Retinal pigment epithelial cell (primary cell): Measurements from ENCODE around the gene RBM4.

Source experiments
- DNase-seq: peaks from one replicate; pipeline ENCODE4 v3.0.0-alpha.2; 2010; ENCODE audit warnings: low read depth
- H3K4me3 ChIP-seq: 2 replicates; pipeline ENCODE4 v1.5.1; 2011; ENCODE audit warnings: mild to moderate bottlenecking, low read length, control low read depth, moderate library complexity
- TF ChIP-seq, protein P1 (sequence below): conservative IDR thresholded peaks from 2 replicates; pipeline ENCODE4 v1.5.1; 2011; ENCODE audit warnings: low read depth, low read length, control low read depth, inconsistent platforms

Gene RBM4

DNA sequence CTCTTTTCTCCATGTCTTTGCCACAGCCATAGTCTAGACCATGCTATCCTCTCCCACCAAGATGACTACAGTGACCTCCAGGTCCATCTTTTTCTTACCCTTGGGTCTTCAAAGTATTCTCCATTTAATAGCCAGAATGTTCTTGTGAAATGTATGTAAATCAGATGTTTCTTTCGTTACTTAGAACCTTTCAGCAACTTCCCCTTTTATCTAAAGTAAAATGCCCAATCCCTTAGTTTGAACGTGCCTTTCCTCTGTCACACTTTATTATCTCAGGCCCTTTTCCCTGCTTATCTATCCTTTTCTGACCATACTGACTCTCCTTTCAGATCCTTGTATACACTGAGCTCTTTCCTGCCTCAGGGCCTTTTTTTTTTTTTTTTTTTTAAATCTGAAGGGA is 21.3 kb downstream of the RBM4 start:
- no peak overlapping the region for H3K4me3 ChIP-seq
- DNase-seq, result no peak

DNA sequence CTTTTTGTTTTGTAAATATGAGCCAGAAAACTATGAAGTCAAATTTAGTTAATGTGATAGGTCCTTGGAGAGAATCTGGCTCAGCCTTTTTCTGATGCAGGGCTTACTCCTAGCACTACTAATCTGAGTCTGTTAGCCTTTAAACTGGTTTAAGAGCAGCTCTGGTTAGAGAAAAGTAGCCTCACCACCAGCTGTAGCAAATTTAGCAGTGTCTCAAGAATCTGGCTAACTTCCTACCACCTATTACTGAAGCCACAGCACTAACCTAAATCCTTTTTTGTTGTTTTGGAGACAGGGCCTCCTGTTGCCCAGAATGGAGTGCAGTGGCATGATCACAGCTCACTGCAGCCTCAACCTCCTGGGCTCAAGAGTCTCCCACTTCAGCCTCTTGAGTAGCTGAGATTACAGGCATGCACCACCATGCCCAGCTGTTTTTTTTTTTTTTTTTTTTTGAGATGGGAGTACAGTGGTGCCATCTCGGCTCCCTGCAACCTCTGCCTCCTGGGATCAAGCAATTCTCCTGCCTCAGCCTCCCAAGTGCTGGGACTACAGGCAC is 25.3 kb downstream of the RBM4 start:
- TF ChIP-seq, protein P1, sequence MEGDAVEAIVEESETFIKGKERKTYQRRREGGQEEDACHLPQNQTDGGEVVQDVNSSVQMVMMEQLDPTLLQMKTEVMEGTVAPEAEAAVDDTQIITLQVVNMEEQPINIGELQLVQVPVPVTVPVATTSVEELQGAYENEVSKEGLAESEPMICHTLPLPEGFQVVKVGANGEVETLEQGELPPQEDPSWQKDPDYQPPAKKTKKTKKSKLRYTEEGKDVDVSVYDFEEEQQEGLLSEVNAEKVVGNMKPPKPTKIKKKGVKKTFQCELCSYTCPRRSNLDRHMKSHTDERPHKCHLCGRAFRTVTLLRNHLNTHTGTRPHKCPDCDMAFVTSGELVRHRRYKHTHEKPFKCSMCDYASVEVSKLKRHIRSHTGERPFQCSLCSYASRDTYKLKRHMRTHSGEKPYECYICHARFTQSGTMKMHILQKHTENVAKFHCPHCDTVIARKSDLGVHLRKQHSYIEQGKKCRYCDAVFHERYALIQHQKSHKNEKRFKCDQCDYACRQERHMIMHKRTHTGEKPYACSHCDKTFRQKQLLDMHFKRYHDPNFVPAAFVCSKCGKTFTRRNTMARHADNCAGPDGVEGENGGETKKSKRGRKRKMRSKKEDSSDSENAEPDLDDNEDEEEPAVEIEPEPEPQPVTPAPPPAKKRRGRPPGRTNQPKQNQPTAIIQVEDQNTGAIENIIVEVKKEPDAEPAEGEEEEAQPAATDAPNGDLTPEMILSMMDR, result no peak
- H3K4me3 ChIP-seq, result no peak overlapping the region
- no peak for DNase-seq

More for the DNA sequence above, 21.3 kb downstream of the RBM4 start:
- TF ChIP-seq, protein P1, result no peak

DNA sequence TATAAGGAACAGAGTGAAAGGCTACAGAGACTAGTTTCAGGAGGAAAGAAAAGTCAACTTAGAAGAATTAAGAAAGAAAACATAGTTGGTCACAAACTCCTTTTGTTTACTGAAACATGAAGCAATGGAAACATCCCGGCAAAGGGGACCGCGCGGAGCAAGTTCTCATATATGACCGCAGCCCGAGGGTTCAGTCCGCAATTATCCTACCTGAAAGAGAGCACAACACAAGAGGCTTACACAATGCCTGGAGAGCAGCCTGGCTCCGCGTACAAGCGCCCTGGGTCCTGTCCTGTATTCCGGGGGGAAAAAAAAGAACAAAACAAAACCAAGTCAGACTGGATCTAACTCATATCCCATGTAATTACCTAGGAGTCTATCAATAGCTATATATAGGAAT is 26.9 kb downstream of the RBM4 start:
- DNase-seq, result no peak
- TF ChIP-seq, protein P1, result no peak

GRCh38 chr11:66670816-66671215 is 32.3 kb downstream of the RBM4 start:
- no peak overlapping the region for H3K4me3 ChIP-seq
- no peak for DNase-seq
- TF ChIP-seq, protein P1, result no peak

More for the DNA sequence above, 26.9 kb downstream of the RBM4 start:
- no peak overlapping the region for H3K4me3 ChIP-seq

GRCh38 chr11:66674964-66675602 is 36.6 kb downstream of the RBM4 start:
- no peak overlapping the region for H3K4me3 ChIP-seq
- DNase-seq, result no peak
- TF ChIP-seq, protein P1, result no peak

- DNase-seq, result no peak
- peak overlapping the region; percentile 77 for H3K4me3 ChIP-seq
- TF ChIP-seq, protein P1, result no peak
Measured at GRCh38 chr11:66676282-66676919, 37.9 kb downstream of the RBM4 start.
